Ovary (tissue), 9 donors: ENCODE data around the gene RANBP9. TPM values are rescaled to one million over a fixed set of nuclear protein-coding genes. Genes with fewer than 3 reads are reported as not detected.

ENCODE experiments used
- DNase-seq, 5 donors: peaks; one replicate each; pipeline ENCODE4 v3.0.0-alpha.2; 2019 to 2020
- H3K27ac ChIP-seq, 2 donors: fragments of 200-600 bp; one replicate each; pipeline versions ENCODE4 v1.5.1 to v1.8.0; 2019 to 2022
- H3K27me3 ChIP-seq: fragments of 200-600 bp; one replicate; pipeline ENCODE4 v1.8.0; 2022
- H3K36me3 ChIP-seq: fragments of 200-600 bp; sonication (generic); one replicate; pipeline ENCODE4 v1.5.1; 2019
- H3K4me1 ChIP-seq: one replicate; pipeline ENCODE4 v1.8.1; 2013; ENCODE audit warnings: mild to moderate bottlenecking, moderate library complexity; ENCODE audit not compliant: insufficient read depth
- H3K4me3 ChIP-seq: fragments of 200-600 bp; sonication (generic); one replicate; pipeline ENCODE4 v1.5.1; 2017
- H3K9me3 ChIP-seq, 2 donors: fragments of 200-600 bp in 1 of 2; sonication (generic) in 1 of 2; one replicate each; pipeline versions ENCODE4 v1.5.1 to v1.8.1; 2013 to 2019; ENCODE audit warnings: mild to moderate bottlenecking in 1 of 2, moderate library complexity in 1 of 2
- EP300 ChIP-seq: sonication (generic); formaldehyde crosslinking; IDR thresholded peaks from one replicate; pipeline ENCODE4 v1.6.1; 2017; ENCODE audit warnings: antibody characterized with exemption
- POLR2A ChIP-seq: fragments of 450-650 bp; IDR thresholded peaks from one replicate; pipeline ENCODE4 v1.6.1; 2017; ENCODE audit warnings: antibody characterized with exemption, mild to moderate bottlenecking, moderate library complexity
- WGBS, 3 donors: extraction: QIAGEN DNeasy Blood & Tissue Kit in 1 of 3; methylation state at CpG; one replicate each; pipeline versions ENCODE4 v1.1.5 to v1.1.7; 2013 to 2017; 5-methylcytosine and 5-hydroxymethylcytosine counted together
- intact Hi-C, 4 donors: fragments of 100-400 bp; cut with DNase I; formaldehyde crosslinking; loops; one replicate each; pipeline versions ENCODE4 v1.11.0 to v1.15.1; 2022 to 2023
- polyA plus RNA-seq, 2 donors: library from polyadenylated mRNA; stranded (reverse); fragments of 200-250 nt in 1 of 2; fragments of 350-450 nt in 1 of 2; fragmentation: Illumina TruSeq in 1 of 2; extraction: RNeasy Lipid Tissue Mini Kit (QIAGEN cat#74804) in 1 of 2; gene quantifications; one replicate each; pipeline ENCODE4 v1.2.3, GENCODE V29; 2013 to 2014
- total RNA-seq, 7 donors: library from RNA; depleted of rRNA in 2 of 7; stranded (reverse); fragments of >200 nt in 2 of 7; fragmentation: NEBNext Ultra II Directional in 3 of 7; extraction: Animal tissue kit (Norgen Biotek cat#: 25700) in 3 of 7; gene quantifications; one replicate each; pipeline versions ENCODE4 v1.1.0 to v1.2.4, GENCODE V29; 2016 to 2023
- TF ChIP-seq, protein P1 (sequence below), 3 donors: fragments of 450-650 bp in 2 of 3; fragments of 200-600 bp in 1 of 3; IDR thresholded peaks; one replicate each; pipeline versions ENCODE4 v1.5.1 to v1.8.0; 2016 to 2022; ENCODE audit warnings: antibody characterized with exemption in 3 of 3, mild to moderate bottlenecking in 1 of 3
- donor health status: DM: no; HTN: no; CAD: no; lungs with moderate emphysema.
- donor health status: DM: no; HTN: no; CAD: no.
- donor health status: Bipolar disorder and iron deficiency.
- donor health status: DM: yes; HTN: yes; CAD: no.
- donor health status: DM: no; HTN: no; CAD: no.
- donor health status: DM: yes; HTN: yes; CAD: no.

RANBP9 gene
- total and polyA plus RNA-seq, 9 donors, result 24.8 to 50.6 (median 37.0) TPM

DNA sequence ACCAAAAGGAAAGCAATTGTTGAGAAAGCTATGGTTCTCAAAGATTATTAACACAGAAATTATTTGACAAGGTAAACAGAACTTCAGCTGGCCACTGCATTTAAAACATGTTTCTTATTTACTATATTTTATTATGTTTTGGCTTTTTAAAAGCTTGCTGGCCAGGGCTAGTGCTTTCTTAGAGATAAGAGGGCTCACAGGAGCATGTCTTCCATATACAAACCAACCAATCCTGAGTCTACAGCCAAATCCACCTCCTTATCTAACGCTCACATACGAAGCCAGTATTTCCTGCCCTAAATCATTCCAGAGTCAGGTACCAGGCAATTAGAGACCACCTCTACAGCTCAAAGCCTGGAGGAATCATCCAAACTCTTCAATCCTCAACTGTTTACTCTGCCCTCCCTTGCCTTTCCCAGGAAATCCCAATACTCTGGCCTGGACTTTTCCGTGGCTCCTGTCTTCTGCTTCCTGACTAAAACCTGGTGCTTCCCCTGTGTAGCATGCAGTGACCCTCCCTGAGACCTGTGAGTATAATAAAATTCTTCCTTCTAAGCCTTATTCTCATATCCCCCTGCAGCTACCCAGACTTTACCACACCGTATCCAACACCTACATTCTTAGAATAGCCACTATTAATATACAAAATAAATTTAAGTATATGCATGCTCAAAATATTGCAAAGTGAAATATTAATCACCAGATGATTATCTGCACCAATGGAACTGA is 33.2 kb downstream of the RANBP9 start:
- intact Hi-C loops, result no loop called here
- Histone ChIP-seq H3K36me3 (no peaks in the 10 kb centered on the region), H3K9me3 (no peaks in the 10 kb centered on the region), H3K4me3 (no peak overlapping the region), H3K27ac (peak overlapping the region in 1 of 2 donors; percentile 32), H3K27me3 (no peaks in the 10 kb centered on the region), H3K4me1 (peaks cover 6% of the 10 kb centered on the region)
- no peak for DNase-seq
- WGBS, 3 donors, result 29 to 37% (median 31%) methylated on average over 4 of the region's 4 CpGs
- TF ChIP-seq POLR2A (no peak), EP300 (no peak)
- TF ChIP-seq, protein P1, sequence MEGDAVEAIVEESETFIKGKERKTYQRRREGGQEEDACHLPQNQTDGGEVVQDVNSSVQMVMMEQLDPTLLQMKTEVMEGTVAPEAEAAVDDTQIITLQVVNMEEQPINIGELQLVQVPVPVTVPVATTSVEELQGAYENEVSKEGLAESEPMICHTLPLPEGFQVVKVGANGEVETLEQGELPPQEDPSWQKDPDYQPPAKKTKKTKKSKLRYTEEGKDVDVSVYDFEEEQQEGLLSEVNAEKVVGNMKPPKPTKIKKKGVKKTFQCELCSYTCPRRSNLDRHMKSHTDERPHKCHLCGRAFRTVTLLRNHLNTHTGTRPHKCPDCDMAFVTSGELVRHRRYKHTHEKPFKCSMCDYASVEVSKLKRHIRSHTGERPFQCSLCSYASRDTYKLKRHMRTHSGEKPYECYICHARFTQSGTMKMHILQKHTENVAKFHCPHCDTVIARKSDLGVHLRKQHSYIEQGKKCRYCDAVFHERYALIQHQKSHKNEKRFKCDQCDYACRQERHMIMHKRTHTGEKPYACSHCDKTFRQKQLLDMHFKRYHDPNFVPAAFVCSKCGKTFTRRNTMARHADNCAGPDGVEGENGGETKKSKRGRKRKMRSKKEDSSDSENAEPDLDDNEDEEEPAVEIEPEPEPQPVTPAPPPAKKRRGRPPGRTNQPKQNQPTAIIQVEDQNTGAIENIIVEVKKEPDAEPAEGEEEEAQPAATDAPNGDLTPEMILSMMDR (IDR thresholded peaks at IDR 0.05), result no peak

DNA sequence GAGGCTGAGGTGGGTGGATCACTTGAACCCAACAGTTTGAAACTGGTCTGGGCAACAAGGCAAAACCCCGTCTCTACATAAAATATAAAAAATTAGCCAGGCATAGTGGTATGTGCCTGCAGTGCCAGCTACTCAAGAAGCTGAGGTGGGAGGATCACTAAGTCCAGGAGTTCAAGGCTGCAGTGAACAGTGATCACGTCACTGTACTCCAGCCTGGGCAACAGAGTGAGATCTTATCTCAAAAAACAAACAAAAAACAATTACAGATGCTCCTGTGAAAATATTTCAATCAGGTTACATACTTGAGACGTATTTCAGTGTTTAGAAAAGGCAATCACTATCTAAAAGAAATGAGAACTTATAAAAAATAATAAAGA is 33.8 kb downstream of the RANBP9 start:
- Histone ChIP-seq H3K36me3 (no peaks in the 10 kb centered on the region), H3K27me3 (no peaks in the 10 kb centered on the region), H3K4me1 (peaks cover 6% of the 10 kb centered on the region), H3K9me3 (no peaks in the 10 kb centered on the region), H3K27ac (no peak overlapping the region), H3K4me3 (no peak overlapping the region)
- DNase-seq, result no peak
- intact Hi-C loops, result no loop called here
- TF ChIP-seq POLR2A (no peak), EP300 (no peak)
- TF ChIP-seq, protein P1 (IDR thresholded peaks at IDR 0.05), result no peak
- WGBS, 3 donors, result 19 to 34% (median 33%) methylated on average over 3 of the region's 3 CpGs

DNA sequence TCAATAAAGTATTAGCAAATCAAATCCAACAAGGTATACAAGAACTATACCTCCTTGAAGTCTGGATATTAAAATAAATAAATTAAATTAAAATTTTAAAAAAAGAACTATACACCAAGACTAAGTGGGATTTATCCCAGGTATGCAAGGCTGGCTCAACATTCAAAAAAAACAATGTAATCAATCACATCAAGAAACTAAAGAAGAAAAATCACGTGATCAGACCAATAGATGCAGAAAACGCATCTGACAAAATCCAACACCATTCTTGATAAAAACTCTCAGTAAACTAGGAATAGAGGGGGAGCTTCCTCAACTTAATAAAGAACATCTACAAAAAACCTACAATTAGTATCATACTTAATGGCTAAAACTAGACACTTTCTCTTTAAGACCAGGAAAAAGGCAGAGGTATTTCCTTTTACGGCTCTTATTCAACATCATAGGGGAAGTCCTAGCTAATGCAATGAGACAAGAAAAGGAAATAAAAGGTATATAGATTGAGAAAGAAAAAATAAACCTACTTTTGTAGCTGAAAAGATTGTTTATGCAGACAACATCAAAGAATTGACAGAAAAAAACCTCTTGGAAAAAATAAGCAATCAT is 35.0 kb downstream of the RANBP9 start:
- H3K4me1 ChIP-seq, result peaks cover 6% of the 10 kb centered on the region
- no peak for DNase-seq
- intact Hi-C loops, result no loop called here

DNA sequence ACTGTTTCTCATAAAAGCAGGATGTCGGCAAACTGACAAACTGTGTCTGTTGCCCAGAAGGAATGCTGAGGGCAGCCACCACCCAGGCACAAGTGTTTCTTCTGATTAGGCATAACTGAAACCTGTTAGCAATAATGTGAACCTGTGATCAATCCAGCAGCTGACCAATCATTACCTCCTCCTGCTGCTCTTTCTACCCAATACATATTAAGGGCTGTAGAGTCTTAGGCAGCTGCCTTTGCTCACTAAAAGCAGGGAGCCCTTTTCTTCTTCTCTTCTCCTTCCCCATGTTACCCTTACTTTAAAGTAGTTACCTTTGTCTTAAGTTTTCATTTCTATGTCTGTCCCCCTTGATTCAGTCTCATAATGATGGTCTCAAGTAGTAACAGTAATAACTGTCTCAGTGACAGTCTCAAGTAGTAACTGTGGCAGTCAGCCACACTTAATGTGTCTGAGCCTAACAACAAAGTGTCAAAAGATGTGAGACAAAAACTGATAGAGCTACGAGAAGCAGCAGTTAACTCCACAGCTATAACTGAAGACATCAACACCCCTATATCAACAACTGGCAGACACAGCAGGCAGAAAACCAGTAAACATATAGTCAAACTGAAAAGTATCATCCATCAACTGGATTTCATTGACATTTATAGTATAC is 37.0 kb downstream of the RANBP9 start:
- WGBS, 3 donors, result 80 to 85% (median 81%) methylated on average over 2 of the region's 2 CpGs
- H3K4me3 ChIP-seq, result no peak overlapping the region
- intact Hi-C loops, result no loop called here

More for the DNA sequence above, 35.0 kb downstream of the RANBP9 start:
- WGBS, 3 donors, result 92 to 95% (median 94%) methylated on average over 3 of the region's 3 CpGs
- Histone ChIP-seq H3K27me3 (no peaks in the 10 kb centered on the region), H3K27ac (no peak overlapping the region), H3K4me3 (no peak overlapping the region), H3K36me3 (no peaks in the 10 kb centered on the region), H3K9me3 (no peaks in the 10 kb centered on the region)
- TF ChIP-seq, protein P1 (IDR thresholded peaks at IDR 0.05), result no peak
- TF ChIP-seq EP300 (no peak), POLR2A (no peak)

More for the DNA sequence above, 37.0 kb downstream of the RANBP9 start:
- Histone ChIP-seq H3K9me3 (no peaks in the 10 kb centered on the region), H3K27me3 (no peaks in the 10 kb centered on the region), H3K27ac (no peak overlapping the region), H3K36me3 (no peaks in the 10 kb centered on the region), H3K4me1 (peaks cover 6% of the 10 kb centered on the region)
- TF ChIP-seq EP300 (no peak), POLR2A (no peak)
- TF ChIP-seq, protein P1 (IDR thresholded peaks at IDR 0.05), result no peak
- DNase-seq, result no peak
